Fibroblast of skin of abdomen (primary cell): ENCODE data around the gene HNF1B.

Source experiments
- DNase-seq: peaks from one replicate; pipeline ENCODE4 v3.0.0-alpha.2; 2013

Gene HNF1B

DNA sequence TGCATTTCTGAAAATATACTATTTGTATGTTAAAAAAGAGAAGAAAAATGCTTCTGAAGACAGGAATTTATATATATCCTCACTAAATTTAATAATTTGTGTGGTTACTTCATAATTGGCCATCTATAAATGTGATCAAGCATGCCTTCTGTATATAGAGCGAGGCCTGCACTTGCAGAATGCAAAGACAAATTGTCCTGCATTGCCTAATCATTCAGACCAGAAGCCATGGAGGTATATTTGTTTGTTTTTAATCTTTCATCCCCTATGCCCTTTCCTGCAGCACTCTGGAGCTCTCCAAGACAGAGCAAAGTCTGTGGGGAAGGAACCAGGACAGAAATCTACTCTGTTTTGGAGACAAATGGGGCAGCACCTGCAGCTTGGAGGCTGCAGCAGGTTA, 77.8 kb downstream of the HNF1B start:
- DNase-seq = no peak

DNA sequence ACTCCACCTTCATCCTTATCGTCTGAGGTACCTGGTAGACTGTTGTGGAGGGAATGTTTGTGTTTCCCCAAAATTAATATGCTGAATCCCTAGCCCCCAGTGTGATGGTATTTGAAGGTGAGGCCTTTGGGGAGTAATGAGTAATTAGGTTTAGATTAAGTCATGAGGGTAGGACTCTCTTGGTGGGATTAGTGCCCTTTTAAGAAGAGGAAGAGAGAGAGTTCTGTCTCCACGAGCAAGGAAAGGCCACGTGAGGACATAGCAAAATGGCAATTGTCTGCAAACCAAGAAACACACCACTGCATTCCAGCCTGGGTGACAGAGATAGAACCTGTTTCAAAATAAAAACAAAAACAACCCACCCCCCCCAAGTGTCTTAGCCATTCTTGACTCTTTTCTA, 80.6 kb downstream of the HNF1B start:
- no peak for DNase-seq

GRCh38 chr17:37662353-37662752, 82.5 kb downstream of the HNF1B start:
- DNase-seq = no peak

DNA sequence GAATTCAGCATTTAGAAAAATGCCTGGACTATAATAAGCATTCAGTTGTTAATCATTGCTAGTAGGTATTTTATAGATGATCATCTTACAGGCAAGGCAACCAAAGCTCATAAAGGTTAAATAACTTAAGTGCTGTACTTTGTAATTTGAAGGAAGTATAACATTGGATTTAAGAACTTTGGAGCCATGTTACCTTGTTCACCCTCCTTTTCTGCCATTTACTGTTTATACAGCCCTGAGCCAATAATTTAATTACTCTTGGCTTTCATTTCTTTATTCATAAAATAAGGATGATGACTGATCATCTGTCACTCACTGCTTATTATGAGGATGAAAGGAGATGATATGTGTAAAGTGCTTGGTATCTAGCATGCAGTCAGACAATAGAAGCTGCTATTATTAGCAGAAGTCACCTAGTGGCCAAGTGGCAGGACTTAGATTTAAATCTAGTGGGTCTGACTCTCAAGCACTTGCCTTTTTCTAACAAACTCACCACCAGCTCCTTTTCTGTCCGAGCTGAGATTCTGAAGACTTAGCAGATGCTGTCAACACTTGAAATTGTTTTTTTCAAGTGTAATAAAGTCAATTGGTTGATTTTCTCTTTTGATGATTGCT, 83.4 kb downstream of the HNF1B start:
- DNase-seq = no peak

DNA sequence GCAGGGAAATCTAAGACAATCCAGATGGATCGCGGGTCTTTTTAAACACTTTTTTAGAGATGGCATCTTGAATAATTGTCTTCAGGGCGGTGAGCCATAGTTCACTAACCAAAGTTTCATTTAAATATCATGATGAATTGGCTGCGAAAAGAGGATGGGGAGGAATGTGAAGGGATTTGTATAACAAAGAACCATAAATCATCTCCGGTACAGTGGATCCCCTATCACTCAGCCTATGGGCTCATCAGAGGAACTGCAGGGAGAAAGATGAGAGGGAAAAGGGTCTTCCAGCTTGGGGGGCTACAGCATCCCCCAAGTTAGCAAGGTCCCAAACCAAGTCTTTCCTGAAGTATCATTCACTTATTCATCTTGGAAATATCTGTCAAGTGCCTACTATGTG, 84.9 kb downstream of the HNF1B start:
- DNase-seq = no peak

DNA sequence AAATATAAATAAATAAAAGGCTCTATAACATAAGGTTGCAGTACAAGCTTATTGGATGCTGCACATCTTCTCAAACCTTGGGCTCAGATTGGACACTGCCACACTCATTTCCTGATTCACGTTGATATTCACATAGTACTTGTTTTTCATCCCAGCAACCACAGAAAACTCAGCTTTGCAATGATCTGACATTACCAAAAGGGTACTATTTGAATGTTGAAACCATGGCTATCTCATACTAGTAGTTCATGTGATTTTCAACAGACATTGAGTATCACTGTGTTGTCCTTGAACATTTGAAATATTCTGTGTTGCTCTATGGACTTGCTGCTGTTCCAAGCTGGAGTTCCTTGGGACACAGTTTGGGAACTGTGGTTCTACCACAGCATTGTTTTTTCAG, 87.7 kb downstream of the HNF1B start:
- DNase-seq = no peak

DNA sequence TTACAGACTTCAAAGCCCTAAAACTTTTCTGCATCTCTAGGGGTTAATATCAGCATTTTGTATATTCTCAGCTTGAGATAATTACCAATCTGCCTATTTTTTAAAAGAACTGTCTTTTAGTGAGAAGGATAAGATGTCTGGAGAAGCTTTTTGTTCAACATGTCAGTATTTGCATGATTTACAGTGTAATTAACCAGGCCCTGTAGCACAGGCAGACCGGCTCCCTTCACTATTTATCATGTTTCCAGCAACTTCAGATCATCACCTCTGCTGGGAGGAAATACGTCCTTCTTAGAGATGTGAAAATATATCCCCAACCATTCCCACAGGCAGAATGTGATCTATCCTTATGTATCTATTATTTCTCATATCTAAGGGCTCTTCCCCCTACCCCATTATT, 93.0 kb downstream of the HNF1B start:
- DNase-seq = no peak

GRCh38 chr17:37650419-37651003, 94.3 kb downstream of the HNF1B start:
- peak; percentile 45 for DNase-seq

DNA sequence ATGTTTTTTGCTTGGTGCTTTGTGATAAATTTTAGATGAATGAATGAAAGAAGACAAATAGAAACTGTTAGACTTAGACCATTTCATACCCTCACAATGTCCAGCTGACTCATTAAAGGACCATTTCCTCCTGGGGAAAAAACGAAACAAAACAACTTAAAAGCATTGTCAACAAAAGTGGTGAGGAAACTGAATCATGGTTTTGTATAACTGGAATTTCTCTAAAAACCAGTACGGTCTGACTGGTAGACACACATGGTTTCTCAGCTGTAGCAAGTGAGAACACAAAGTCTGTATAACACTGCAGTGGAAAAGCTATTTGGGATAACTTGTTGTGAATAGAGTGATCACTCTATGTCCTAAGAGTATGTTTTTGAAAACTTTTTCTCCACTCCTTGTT, 96.3 kb downstream of the HNF1B start:
- peak; percentile 36 for DNase-seq

DNA sequence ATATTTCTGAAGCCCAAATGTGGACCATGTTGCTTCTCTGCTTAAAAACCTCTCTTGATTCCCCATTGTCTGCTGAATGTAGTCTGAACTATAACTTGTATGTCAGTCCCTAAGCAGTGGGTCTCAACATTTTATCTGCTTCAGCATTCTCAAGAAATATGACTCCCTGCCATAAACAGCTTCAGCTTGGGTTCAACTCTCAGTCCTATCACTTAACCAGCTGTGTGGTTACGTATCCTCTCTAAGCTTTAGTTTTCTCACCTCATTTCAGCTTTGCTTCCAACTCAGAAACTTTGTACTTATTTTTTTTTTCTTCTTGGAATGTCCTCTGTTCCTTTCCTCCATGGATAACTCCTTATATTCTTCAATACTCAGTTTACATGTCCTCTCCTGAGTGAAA, 97.0 kb downstream of the HNF1B start:
- DNase-seq = no peak

- DNase-seq = no peak
These were observed 101.0 kb downstream of the HNF1B start for GRCh38 chr17:37643869-37644268.

- peak; percentile 89 for DNase-seq
These were observed 101.6 kb downstream of the HNF1B start, which contains the start of gene DDX52 for GRCh38 chr17:37643118-37643766. TSS of gene DDX52 (minus strand) at chr17:37643446. CDS start at chr17:37643420, 26 bp downstream.

DNA sequence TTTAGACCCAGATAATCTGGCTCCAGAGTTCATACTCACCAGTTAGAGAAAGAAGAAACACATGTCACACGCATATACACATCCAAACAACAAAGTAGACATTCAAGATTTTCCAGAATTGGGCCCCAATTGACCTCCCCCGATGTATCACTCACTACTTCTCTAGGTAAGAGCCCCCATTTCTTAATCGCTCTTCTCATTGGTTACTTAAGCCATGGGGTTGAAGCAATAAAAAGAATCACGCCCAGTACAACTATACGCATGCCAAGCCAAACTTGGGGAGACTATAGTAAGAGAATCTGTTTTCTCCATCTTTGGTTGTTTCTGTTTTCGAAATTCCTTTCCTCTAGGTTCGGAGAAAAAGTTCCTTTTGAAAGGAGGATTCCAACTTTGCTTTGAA, 102.2 kb downstream of the HNF1B start:
- peak; percentile 9 for DNase-seq

GRCh38 chr17:37640015-37640414, 104.8 kb downstream of the HNF1B start:
- no peak for DNase-seq

GRCh38 chr17:37637956-37638355, 106.9 kb downstream of the HNF1B start:
- DNase-seq = no peak
